ENCODE measurements around the gene CCDC69.
"Not testable (repeated sequence)": the region's sequence is repeated elsewhere in the genome, so short reads cannot be mapped to it uniquely, and the experiment has no call there.

Gene CCDC69

DNA sequence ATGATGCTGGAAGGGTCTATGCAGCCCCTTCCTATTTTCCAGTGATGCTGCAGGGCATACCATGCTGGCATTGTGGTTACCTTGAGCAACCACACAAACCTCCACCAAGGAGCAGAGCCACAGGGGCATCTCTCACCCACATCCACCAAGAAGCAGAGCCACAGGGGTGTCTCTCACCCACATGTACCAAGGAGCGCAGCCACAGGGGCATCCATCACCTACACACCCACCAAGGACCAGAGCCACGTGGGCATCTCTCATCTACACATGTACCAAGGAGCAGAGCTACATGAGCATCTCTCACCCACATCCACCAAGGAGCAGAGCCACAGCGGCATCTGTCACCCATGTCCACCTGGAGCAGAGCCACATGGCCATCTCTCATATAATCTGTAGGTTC, 20.3 kb upstream of the CCDC69 start:
- DNase-seq = no peak

DNA sequence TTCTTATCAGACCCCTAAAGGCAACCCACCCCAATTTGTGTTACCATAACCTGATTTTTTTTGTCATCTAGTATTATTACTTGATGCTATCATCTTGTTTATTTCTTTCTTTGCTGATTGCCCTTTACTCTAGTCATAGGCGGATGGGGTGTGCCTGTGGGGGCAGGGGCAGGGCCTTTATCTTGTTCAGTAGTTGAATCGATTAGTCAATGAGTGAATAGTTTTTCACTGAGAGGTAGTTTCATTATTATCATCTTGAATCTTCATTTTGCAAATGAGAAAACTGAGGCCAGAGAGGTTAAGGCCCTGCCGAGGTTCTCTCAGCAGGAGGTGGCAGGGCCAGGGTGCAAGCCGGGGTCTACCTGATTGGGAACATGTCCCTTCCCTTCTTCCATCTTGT, 19.7 kb upstream of the CCDC69 start:
- no peak for DNase-seq

DNA sequence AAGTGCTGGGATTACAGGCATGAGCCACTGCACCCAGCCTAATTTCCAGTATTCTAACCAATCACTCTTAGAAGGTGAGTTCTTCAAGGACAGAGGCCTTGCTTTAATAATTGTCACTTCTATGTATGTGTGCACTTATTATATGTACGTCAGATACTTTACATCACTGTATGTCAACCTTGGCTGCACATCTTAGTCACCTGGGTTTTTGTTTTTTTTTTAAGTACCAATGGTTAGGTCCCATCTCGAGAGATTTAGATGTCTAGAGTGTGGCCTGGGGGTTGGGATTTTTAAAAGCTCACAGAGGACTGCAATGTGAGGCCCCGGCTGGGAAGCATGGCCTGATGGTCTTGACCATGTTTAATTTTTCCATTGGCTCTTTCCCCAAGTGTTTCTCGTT, 19.2 kb upstream of the CCDC69 start:
- no peak for DNase-seq

DNA sequence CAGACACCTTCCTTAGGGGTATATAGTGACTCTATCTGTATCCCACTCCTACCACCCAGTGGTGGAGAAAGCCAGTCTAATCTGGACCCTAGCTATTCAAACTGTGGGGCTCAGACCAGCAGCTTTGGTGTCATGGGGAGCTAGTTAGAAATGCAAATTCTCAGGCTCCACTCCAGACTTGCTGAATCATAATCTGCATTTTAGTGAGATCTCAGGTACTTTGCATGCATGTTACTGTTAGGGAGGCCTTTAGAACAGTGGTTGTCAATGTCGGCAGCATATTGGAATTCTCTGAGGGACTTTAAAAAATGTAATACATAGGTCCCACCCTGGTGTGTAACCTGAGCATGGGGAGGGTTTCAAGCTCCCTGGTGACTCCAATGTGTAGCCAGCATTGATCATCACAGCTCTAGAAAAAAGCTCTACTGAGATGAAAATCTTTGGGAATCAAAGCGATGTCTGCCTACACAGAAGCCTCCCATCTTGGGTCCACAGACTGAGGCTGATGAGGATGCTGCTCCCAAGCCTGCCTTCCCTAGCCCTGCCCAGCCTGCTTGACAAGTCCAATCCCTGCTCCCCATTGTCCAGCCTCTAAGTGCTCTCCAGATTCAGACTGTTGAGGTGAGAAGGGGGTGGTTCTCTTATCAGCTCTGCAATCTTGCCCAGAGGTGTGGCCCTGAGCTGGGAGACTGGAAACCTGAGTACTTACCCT, 17.2 kb upstream of the CCDC69 start:
- no peak for DNase-seq

DNA sequence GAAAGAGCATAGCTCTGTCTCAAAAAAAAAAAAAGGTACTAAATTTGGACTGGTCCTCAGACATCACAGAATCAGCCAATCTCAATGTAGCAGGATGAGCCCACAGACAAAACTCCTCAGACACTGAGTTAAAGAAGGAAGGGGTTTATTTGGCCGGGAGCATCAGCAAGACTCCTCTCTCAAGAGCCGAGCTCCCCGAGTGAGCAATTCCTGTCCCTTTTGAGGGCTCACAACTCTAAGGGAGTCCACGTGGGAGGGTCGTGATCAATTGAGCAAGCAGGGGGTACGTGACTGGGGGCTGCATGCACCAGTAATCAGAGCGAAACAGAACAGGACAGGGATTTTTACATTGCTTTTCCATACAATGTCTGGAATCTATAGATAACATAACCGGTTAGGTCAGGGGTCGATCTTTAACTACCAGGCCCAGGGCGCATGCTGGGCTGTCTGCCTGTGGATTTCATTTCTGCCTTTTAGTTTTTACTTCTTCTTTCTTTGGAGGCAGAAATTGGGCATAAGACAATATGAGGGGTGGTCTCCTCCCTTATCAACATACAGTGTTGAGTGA, 16.5 kb upstream of the CCDC69 start:
- DNase-seq = not testable (repeated sequence)

DNA sequence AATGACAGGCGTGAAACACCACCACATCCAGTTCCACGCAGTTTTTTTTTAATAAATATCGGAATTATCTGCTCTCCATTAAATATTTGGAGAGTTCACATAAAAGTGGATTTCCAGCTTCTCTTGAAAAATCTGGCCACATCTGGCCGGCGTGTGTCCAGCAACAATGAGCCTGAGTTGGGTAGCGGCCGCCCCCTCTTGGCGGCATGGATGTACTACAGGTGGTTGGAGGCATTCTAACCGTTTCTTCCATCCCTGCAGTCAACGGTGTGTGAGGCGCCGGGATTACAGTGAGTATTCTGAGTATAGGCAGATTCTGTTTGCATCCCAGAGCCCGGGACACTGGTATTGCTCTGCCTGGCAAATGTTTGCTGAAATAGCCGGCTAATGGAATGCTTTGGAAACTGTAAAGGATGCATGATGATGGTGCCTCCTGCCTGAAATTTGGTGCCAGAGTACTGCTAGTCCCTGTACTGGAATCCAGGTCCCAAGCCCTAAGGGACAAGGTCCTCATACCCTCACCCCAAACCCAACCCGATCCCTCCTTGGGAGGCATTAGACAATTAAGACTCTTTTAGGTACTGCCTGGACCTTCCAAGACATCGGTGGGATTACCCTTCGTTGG, 15.5 kb upstream of the CCDC69 start:
- no peak for DNase-seq

DNA sequence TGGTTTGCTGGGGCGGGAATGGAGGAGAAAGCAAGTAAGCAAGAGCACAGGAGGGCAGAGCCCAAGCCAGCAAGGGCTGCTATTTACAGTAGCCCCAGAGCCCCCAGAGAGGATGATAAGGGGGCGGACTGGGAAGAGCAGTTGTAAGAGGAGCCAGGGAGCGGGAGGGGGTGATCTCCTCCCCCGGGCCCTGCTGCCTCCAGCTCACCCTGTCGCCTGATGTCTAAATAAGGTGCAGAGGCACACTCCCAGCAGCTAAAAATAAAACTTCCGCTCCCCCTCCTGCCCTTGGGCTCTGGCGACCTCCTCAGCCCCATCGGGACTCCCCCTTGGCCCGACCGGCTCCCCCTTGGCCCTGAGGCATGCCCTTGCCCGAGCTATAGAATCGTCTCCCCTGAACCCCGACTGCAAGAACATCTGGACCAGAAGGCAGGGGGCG, 14.4 kb upstream of the CCDC69 start:
- no peak for DNase-seq

DNA sequence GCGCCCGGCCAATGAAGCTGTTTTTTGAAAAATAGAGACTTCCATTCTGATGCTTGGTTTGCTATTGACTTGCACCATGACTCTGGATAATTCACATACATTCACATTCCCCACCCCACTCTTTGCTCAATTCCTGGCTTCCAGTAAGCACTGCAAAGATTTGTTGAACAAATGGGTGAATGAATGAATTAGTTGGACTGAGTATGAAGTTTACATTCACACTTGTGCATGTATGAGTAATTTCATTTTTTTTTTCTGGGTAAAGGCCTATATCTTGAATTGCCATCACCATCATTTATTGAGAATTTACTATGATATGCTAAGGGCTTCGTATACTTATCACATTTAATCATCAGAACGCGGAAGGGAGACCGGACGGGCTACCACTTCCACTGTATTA, 13.8 kb upstream of the CCDC69 start:
- no peak for DNase-seq

DNA sequence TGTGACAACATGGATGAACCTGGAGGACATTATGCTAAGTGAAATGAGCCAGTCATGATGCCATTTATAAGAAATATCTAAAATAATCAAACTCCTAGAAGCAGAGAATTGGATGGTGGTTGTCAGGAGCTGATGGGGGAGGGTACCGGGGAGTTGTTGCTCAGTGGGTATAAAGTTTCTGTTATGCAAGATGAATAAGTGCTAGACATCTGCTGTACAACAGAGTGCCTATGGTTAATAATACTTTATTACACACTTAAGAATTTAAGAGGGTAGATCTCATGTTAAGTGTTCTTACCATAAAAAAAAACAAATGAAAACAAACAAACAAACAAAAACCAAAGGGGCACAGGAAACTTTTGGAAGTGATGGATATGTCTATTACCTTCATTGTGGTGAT, 13.0 kb upstream of the CCDC69 start:
- no peak for DNase-seq

DNA sequence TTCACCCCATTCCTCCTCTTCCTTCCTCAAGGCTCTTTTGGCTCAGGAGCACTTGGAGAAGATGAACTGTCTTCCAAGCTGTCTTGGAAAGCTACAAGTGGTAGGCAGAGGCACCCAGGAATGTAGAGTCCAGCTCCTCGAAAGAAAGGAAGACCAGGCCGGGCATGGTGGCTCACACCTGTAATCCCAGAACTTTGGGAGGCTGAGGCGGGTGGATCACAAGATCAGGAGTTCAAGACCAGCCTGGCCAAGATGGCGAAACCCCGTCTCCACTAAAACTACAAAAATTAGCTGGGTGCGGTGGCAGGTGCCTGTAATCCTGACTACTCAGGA, 11.3 kb upstream of the CCDC69 start:
- DNase-seq = not testable (repeated sequence)

DNA sequence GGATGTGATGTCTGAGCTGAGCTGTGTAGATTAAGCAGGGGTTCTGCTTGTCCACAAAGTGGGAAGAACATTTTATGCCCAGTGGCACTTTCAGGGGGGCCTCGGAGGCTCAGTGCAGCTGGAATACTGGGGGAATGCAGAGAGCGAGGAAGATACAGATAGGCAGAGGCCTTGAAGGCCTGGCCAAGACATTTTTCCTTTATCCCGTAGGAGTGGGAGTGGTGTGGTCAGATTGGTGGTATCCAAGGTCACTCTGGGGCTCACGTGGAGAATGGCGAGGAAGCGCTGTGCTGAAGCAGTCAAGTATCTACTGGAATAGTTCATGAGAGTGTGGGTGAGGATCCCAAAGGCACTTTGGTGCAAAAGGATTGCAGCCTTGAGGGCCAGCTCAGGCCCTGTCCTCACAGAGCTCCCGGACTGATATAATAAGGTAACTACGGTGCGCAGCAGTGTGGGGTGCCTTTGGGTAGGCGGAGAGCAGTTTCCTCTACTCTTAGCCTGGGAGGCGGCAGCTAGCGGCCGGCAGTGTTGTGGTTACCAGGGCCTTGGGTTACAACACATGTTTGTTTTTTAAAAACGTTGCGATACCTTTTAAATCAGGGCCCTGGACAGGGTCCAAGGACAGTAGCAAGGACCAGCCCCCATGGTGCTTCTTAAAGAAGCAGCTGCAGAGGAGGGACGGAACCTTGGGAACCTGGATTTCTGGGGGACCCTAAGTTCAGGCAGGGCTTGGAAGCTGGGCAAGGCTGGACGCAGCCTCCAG, 10.8 kb upstream of the CCDC69 start:
- DNase-seq = peak; percentile 18

DNA sequence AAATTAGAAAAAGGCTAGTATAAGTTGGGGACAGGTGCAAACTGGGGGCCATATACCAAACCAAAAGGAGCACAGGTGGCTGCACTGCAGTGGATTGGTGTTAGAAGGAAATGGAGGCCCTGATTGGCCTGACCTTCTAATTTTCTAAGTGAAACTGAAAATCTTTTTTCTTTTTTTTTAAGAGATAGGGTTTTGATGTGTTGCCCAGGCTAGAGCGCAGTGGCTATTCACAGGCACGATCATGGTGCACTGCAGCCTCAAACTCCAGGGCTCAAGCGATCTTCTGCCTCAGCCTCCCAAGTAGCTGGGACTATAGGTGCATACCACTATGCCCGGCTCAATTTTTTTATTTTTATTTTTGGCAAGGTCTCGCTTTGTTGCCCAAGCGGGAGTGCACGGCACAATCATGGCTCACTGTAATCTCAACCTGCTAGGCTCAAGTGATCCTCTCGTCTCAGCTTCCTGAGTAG, 9.8 kb upstream of the CCDC69 start:
- DNase-seq = no peak

DNA sequence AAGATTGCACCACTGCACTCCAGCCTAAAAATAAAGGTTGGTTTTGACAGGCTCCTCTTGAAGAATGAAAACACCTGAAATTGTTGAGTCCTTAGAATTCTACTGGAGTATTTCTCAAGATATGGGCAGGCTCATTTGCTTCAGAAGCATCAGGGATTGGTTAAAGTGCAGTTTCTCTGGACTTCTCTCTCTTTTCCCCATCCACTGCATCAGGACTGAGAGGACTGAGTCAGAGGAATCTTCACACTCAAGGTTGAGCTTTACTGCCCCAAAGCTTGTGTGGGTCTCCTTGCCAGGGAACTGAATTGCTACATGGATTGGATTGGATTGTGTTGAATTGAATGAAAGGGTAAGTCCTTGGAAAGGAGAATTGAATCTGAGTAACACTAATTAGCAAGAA, 7.5 kb upstream of the CCDC69 start:
- DNase-seq = no peak

DNA sequence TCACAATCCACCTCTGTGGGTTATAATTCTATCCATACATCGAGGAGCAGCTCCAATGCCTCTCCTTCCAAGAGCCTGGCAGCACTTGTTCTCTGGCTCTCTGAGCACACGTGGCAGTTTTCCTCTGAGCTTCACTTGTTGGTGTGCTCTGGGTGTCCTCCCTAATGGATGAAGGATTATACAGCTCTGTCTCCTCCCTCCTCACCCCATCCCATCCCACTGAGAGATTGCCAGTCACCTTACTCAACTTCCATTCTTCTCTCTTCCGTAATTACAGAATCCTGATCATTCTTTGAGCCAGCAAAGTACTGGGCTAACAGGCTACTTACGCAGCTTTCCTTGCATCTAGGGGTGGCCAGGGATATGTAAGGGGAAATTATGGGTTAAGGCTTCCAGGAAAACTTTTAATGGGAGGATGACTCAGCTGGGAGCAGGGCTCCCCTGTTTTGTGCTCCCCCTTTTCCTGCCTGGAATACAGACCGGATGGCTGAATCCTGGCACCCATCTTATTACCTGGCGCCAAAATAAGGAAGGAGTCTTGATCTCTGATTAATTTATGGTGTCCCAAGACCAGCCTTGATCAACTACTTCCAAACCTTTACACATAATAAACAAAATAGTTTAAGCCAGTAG, 6.3 kb upstream of the CCDC69 start:
- no peak for DNase-seq

DNA sequence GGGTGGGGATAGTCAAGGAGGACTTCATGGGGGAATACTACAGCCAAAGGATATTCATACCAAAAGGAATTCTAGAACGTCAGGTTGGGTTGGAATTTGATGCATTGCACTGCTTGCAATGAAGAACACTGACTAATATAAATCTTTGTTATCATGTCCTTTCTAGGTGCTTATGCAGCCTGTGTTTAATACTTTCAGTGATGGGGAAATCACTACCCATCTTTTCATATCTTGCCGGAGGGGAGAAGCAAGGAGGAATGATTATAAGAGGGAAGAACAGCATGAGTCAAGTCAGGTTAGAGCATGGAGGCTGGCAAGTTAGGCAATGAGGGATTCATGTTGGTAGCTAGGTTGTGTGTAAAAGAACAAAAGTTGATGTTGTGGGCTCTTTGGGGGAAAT, 5.1 kb upstream of the CCDC69 start:
- no peak for DNase-seq

DNA sequence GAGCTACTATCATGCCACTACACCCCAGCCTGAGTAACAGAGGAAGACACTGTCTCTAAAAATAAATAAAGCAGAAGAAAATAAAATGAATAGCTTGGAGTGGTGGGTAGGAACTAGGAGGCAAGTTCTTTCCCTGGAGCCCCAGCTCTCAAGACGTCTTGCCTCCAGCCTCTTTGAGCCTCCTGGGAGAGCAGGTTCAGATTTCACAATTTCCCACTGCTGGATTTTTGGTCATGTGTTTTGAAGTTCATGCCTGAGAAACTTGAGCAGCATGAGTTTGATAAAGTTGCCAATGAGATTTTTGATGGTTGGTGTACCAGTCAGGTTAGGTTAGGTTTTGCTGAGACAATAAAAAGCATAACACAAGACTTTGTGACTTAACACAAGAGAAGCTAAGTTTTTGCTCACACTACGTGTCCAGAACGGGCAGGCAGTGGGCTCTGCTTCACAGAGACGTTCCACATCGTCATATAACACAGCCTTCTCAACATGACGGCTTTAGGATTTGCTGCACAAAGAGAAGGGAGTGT, 4.1 kb upstream of the CCDC69 start:
- DNase-seq = no peak

DNA sequence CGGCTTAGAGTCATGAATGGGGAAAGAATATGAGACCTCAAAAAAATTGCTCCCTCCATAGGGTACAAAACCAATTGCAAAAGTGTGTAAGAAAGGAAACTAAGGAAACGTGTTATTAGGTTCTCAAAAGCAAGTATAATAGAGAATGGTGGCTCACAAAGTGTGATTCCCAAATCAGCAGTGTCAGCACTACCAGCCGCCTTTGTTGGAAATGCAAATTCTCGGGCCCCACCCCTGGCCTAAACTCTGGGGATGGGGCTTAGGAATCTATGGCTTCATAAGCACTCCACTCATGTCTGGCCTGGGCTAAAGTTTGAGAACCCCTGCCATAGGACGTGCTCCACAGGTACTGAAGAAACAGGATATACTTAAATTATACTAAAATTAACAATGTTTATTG, 1.6 kb upstream of the CCDC69 start:
- DNase-seq = no peak

DNA sequence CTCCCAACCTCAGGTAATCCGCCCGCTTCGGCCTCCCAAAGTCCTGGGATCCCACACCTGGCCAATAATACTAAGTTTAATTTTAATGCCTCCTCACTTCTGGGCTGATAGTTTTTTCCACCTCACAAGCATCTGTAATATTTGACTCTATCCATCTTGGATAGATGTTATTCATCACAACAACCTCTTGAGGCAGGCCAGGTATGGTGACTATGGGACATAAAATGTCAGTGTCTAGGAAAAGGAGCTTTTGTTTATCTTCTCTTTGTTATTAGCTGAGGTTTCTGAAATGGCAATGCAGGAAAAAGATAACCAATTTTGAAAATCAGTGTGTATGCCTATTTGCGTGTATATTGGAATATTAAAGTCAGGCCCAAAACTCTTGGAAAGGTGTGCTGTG, 1.2 kb upstream of the CCDC69 start:
- no peak for DNase-seq

DNA sequence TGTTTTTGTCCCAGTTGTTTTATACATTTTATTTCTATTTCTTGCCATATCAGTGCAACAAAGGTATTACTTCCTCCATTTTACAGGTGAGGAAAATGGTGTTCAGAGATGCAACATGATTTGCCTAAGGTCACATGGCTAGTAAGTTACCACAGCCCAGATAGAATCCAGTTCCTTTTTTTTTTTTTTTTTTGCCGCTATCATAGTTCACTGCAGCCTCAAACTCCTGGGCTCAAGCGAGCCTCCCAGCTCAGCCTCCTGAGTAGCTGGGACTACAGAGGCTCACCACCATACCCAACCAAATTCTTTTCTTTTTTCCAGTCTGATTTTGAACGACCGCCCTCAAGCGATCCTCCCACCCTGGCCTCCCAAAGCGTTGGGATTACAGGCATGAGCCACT, 480 bp upstream of the CCDC69 start:
- DNase-seq = no peak

DNA sequence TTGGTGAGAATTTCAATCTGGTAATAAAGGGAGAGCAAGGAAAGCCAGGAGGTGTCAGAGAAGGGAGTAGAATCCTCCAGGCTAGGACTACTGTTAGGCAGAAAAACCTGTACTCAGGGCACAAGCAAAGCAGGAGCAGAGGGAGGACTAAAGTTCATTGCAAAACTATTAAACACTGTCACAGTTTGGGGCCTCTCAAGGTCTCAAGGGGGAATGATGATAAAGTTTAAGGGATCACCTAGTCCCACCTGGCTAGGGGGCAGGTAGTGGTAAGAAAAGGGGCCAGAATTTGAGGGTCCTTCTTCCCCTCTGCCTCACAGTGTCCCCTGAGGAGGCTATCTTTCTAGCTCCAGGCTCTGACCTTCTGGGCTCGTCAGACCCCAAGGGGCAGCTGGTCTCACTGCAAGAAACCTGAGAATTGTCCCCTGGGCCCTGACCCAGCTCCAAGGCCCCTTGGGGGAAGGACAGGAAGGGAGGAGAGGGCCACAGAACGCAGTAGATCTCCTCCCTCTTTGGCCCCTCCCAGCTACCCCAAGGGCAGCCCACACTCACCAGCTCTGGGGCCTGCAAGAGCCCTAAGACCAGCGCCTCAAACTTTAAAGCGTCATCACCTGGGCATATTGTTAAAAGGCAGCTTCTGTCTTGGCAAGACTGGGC, 974 bp downstream of the CCDC69 start:
- DNase-seq = peak; percentile 34

DNA sequence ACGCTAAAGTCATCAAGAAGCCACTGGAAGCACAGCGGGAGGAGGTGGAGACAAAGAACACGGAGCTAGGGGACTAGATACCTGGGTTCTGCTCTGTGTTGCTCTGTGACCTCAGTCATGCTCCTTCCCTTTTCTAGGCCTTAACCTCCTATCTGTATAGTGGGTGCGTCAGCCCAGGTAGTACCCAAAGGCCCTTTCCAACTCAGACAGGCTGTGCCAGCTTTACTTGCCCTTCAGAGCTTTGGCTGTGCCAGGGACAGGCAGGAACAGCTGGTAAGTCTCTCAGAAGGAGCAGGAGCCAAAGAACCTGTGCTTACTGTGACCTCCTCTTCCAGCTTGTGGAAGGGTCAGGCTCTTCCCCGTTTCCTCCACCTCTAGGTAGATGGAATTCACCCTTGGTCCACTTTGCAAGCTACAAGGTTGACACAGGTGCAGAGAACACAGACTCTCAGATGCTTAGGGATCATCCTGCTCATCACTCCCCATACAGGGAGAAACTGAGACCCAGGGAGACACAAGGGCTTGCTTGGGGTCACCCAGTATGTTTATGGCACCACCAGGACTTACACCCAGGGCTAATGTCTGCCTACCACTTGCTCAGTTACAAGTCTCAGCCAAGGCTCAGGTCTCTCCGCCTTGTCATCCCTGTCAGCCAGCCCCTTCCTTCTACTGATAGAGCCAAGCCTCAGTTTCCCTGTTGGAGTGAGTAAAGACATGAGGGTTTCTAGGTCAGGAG, 1.7 kb downstream of the CCDC69 start:
- no peak for DNase-seq

DNA sequence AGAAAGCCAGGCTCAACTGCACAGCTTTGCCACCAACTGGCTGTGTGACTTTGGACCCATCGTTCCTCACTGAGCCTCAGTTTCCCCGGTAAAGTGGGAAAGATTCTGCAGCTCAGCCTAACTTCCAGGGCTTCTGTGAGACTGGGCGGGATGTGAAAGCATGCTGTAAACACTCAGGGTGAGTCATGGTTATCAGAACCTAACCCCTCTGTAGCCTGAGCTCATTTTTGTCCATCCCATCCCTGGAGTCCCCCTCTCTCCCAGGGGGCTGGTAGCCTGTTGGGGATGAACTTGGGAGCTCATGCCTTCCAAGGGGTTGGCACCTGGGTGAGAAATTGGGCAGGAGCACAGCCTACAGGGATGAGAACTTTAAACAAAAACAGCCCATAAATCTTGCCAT, 2.3 kb downstream of the CCDC69 start:
- no peak for DNase-seq

All from activated naive CD4-positive, alpha-beta T cell treated with anti-CD3 and anti-CD28 coated beads, Interleukin-2, amount 50 U/mL, for 16 hours (primary cell).